ENCODE data around the gene MYD88. TPM values are rescaled to one million over a fixed set of nuclear protein-coding genes. Genes with fewer than 3 reads are reported as not detected.
"Not testable (repeated sequence)": the region's sequence is repeated elsewhere in the genome, so short reads cannot be mapped to it uniquely, and the experiment has no call there.

Gene MYD88
- total RNA-seq, 1 donor from 2014 or later, result 7.3 TPM

DNA sequence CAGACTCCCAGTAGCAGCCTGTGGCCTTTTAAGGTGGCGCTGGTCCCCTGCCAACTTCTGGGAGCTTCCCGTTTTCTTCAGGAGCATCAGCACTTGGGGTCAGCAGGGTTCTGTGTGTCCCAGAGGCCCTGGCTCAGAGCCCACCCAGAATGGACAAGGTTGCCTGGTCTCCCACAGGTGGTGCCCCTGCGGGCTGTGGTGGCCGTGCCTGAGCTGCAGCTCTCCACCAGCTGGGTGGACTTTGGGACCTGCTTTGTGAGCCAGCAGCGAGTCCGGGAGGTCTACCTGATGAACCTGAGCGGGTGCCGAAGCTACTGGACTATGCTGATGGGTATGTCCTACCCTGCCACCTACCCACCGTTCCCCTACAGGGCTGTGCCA is 17.0 kb upstream of the MYD88 start:
- intact Hi-C loops (cut with DNase I), result loop anchor here (10.0 kb wide), 1 partner anchor 353 kb away; no protein-coding TSS in a partner anchor
- peak; percentile 49 for DNase-seq
- ATAC-seq (ENCODE audit: poor library complexity), result no peak

DNA sequence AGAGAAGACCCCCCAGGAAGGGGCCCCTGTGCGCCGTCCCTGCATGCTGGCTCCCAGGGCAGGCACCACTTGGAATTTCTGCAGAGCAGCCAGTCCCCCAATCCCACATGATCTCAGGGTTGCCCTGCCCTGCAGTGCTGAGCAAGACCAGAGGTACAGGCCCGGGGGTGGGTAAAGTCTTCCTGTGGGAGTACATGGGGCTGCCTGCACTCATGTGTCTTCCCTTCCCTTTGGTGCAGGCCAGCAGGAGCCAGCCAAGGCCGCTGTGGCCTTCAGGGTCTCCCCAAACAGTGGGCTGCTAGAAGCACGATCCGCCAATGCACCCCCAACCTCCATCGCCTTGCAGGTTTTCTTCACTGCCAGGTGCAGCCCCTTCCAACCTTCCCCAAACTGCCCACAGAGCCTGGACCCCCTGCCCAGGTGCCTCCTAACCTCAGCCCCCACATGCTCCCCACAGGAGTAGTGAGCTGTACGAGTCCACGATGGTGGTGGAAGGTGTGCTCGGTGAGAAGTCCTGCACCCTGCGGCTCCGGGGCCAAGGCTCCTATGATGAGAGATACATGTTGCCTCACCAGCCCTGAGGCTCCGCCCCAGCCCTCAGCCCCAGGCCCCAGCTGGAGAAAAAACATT is 16.5 kb upstream of the MYD88 start:
- ATAC-seq (ENCODE audit: poor library complexity) (no peak), DNase-seq (peak; percentile 30)
- intact Hi-C loops (cut with DNase I), result loop anchor here (10.0 kb wide), 1 partner anchor 353 kb away; no protein-coding TSS in a partner anchor

DNA sequence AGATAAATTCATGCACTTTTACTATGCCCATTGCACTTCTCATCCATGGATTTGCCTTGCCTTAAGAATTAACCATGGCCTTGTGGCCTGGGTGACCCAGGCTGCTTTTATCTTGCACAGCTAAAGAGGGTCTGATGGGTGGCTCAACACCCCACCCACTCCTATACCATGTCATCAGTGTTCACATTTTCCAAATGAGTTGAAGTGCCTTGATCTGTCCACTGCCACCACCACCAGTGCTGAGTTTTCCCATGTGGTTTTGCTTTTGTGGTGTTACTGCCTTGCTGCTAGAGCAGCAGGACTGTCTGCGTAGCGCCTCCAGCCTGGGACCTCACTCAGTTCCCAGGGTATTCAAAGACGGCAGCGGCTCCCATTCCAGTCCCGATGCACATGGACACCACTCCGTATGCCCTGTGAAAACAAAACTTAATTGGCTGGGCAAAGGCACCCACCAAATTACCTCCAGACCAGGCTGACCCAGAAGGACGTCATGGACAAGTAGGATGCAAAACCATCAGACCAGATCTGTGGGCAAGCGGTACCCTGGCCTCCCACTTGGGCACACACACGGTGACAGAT is 15.7 kb upstream of the MYD88 start:
- DNase-seq, result peak; percentile 24
- intact Hi-C loops (cut with DNase I), result loop anchor here (10.0 kb wide), 1 partner anchor 352 kb away; no protein-coding TSS in a partner anchor

DNA sequence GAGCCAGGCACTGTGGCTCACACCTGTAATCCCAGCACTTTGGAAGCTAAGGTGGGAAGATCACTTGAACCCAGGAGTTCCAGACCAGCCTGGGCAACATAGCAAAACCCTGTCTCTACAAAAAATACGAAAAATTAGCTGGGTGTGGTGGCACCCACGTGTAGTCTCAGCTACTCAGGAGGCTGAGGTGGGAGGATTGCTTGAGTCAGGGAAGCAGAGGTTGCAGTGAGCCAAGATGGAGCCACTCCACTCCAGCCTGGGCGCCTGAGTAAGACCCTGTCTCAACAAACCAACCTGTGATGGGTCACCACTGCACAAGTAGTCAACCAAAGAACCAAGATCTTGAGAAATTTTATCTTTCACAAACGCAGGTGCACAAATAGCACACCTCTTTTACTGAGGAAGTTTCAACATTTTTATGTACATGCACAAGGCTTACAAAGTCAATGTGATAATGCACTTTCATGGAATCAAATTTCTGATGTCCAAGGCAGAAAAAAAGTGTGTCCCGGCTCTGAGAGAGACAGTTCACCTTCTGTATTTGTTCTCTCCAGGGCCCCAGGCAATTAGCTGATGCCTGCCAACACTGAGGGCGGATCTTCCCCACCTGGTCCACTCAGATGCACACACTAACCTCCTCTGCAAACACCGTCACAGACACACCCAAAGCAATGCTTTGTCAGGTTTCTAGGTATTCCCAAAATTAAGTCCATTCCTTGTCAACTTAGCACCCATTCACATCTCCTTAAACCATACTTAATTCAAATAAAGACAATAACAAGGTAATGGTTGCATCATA is 13.9 kb upstream of the MYD88 start:
- DNase-seq (no peak), ATAC-seq (ENCODE audit: poor library complexity) (no peak)
- intact Hi-C loops (cut with DNase I), result loop anchor here (10.0 kb wide), 1 partner anchor 350 kb away; no protein-coding TSS in a partner anchor

More for the DNA sequence above, 15.7 kb upstream of the MYD88 start:
- ATAC-seq (ENCODE audit: poor library complexity), result no peak

DNA sequence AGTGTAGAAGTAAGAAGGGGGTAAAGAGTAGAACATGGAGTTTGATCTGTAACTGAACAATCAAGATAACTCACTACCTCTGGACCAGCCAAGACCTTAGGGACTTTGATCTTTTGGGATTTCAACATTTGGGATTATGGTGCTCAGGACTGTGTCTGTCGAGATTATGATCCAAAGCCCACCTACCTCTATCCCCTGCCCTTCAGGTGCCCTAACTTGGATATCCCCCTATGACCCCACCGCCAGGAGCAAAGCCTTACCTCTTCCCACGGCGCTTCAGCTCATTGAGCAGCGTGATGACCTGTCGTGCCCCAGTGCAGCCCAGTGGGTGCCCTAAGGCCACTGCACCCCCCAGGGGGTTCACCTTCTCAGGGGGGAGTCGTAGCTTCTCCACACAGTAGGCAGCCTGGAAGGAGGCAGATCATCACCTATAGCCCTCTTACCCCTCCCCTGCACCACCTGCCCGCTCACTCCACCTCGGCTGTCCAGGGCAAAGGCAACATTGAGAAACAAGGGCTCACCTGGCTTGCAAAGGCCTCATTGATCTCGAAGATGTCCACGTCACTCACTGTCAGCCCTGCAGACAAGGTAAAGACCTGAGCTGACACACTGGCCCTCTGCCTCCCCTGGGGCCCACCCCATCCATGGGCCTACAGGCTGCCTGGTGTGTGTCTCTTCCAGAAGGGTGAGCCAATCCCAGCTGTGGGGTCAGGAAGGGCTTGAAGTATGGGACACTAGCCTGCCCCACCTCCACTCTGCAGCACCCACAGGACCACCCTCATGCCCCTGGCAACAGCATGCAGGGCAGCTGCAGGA is 12.9 kb upstream of the MYD88 start:
- DNase-seq (no peak), ATAC-seq (ENCODE audit: poor library complexity) (no peak)
- intact Hi-C loops (cut with DNase I), result loop anchor here (10.0 kb wide), 1 partner anchor 349 kb away; no protein-coding TSS in a partner anchor

DNA sequence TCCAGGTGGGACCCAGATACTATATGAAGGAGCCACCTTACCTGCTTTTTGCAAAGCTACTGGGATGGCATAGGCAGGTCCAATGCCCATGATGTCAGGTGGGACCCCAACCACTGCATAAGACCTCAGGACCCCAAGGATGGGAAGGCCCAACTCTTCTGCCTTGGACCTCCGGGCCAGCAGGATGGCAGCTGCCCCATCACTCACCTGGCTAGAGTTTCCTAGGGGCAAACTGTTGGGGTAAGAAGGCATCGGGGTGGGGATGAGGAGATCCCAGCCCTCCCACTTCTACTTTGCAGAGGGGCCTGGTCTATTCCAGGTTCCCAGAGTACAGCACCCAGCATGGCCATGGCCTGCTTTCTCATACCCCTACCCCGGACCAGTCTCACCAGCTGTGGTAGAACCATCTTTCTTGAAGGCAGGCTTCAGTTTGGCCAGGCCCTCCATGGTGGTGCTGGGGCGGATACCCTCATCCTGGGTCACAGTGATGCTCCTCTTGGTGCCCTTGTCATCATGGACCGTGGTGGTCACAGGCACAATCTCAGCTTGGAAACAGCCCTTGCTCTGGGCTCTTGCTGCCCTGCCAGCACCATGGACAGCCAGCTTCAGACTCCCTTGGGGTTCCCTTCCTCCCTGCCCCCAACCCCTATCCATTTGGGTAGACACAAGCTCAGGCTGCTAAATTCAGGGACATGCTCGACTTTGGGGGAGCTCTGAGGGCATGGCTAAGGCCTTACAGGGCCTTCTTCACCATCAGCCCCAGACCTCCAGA is 12.2 kb upstream of the MYD88 start:
- intact Hi-C loops (cut with DNase I), result loop anchor here (10.0 kb wide), 1 partner anchor 348 kb away; no protein-coding TSS in a partner anchor
- ATAC-seq (ENCODE audit: poor library complexity), result no peak

DNA sequence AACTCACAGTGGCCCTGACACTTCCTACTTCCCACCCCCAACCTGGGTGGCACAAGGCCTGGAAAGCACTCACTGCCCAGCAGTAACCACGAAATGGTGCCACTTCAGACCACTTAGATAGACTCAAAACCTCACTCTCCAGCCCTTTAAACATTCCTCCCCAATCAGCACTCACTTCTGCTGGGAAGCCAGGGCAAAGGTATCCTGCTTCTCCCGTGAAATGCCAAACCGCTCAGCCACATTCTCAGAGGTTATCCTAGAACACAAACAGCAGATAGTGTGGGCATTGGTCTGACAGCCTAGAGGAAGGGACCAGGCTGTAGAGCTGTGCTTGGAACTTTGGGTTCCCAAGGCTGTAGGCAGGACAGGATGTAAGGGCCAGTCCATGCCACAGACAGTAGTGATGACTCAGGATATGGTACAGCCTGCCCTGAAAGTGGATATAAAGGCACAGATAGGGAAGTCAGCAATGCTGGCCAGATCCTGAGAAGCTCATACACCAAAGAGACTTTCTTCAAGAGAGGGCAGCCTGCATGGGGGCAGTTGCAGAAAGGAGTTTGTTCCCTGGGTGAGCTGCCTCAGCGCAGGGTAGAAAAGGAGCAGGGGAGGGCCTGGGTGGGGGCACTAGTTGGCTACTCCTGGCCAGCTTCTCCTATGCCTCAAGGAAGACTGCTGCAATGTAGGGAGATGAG is 10.7 kb upstream of the MYD88 start:
- no peak for DNase-seq
- intact Hi-C loops (cut with DNase I), result loop anchor here (10.0 kb wide), 1 partner anchor 347 kb away; no protein-coding TSS in a partner anchor
- peak; percentile 42 for ATAC-seq (ENCODE audit: poor library complexity)

More for the DNA sequence above, 12.2 kb upstream of the MYD88 start:
- no peak for DNase-seq

DNA sequence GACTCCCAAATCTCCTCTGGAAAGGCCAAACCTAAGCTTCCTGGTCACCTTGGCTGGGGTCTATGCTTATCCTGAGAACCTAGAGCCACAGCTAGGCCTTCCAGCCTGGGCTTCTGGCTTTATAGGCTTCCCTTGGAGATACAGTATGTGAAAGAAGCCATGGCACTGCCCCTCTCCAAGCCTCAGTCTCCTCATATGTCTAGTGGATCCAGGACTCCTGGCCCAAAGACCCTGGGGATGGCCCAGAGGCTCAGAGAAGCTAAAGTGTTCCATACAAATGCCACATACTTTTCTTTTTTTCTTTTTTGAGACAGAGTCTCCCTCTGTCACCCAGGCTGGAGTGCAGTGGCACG is 10.2 kb upstream of the MYD88 start:
- intact Hi-C loops (cut with DNase I), result loop anchor here (10.0 kb wide), 1 partner anchor 347 kb away; no protein-coding TSS in a partner anchor
- DNase-seq, result no peak
- no peak for ATAC-seq (ENCODE audit: poor library complexity)

DNA sequence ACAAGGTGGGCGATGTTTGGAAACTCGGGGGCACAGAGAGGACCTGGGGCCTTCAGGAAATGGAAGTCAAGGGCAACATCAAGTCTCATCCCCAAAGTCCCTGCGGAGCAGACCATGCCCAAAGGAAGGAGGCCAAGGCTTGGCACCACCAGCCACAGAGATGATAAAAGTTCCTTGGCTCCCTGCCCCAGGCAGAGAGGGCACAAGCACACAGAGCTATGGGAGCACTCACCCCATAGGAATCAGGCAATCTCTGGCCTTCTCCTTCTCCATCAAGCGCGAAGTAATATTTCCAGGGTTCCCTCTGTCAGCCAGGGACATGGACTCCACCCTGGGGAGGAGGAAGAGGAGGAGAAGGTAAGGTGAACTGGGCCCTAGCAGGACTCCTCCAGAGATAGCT is 9.4 kb upstream of the MYD88 start:
- intact Hi-C loops (cut with DNase I), result loop anchor here (10.0 kb wide), 1 partner anchor 346 kb away; no protein-coding TSS in a partner anchor
- DNase-seq (no peak), ATAC-seq (ENCODE audit: poor library complexity) (peak; percentile 57)

DNA sequence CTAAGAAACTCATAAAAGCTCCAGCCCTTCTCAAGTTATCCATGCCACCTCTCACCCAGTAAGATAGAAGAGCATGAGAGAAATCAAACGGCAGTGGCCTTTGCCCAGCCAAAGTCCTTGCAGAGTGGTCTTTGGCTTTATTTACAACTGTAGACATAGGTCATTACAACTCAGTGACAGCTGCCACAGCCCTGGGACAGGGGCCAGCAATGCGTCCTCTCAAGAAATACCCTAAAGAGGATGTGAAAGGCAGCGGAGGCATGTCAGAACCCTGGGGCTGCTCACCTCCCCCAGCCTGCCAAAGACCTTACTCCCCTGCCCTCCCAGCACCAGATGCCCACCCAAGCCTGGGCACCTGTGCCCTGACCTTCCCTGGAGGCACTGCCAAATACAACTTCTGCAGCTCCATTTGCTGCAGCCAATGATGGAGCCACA is 7.8 kb upstream of the MYD88 start:
- ATAC-seq (ENCODE audit: poor library complexity) (peak; percentile 56), DNase-seq (no peak)
- intact Hi-C loops (cut with DNase I), result no loop called here

DNA sequence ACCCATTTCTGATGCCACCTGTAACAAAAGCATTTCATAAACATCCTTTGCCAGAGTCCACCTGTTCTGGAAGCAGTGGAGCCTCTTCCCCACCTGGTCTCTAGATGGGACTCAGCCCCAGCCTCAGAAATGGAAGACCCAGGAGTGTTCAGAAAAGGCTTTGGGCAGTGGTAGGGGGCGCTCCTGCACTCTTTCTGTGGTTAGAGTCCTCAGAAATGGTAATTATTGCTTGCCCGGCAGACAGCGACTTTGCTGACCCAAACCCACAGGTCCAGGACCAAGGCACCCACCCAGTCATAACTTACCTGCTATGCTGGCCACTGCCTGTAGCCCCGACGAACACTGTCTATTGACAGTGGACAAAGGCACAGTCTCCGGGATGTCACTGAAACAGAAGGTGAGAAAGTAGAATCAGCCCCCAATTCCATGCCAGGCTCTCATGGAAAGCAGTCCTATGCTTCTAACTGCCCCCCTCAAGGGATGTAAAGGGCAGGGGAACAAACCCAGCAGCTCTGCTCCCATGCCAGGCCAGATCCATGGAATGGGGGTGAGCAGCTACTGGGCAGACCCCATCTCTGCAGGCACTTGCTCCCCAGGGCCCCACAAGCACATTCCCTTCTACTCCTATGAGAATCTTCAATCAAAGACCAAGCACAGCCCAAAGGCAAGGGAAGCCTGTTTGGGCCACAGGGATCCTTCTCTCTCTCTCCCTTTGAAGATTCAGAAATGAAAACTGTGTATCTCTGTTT is 6.7 kb upstream of the MYD88 start:
- ATAC-seq (ENCODE audit: poor library complexity) (no peak), DNase-seq (no peak)
- intact Hi-C loops (cut with DNase I), result no loop called here

DNA sequence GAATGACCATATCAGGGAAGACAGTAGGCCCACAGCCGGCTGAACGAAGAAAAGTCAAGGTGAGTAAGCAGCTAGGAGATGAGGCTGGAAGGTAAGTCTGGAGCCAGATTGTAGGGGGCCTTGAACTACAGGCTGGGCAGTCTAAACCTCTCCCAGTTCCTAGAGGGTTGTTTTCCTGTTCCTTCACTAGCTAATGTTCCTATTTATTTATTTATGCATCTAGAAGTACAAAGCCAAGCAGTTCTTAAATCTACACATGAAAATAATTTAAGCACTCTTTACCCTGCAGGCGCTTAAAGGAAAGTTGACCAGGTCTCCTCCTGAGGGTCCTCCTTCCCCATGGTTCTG is 5.3 kb upstream of the MYD88 start:
- DNase-seq (no peak), ATAC-seq (ENCODE audit: poor library complexity) (no peak)
- intact Hi-C loops (cut with DNase I), result no loop called here

DNA sequence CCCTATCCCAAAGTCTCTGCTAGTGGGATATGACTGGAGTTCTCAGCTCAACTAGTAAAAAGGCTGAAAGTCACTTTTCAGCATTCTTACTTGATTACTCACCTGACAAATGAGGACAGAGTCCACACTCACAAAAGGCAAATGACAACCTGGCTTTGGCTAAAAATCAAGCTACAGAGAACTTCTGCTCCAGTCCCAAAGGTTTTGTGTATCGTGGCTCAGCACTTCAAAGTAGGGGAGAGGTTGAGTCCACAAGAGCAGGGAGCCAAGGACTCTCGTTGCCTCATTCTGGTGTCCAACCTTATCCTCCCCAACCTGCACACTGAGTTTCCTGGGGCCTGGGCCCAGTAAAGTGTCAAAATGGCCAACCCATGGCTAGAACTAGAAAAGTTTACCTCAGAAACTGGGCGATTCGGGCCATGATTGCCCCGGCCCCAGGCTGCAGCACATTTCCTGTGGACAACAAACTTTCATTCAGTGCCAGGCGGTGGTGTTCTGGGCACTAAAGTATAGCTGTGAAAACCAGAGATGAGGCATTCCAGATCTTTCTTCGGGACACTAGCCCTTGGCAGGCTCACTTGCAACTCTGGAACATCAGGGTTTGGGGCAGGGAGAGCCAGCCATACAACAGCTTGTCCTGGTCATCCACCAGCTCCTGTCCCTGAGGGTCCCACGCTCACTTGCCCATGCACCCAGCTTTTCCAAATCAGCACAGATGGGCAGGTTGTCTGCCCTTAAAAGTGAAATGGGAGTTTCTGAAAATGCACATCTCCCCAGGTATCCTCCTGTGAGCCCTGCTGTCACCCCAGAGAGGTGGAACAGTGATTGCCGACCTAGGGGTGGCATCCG is 4.7 kb upstream of the MYD88 start:
- ATAC-seq (ENCODE audit: poor library complexity) (no peak), DNase-seq (no peak)
- intact Hi-C loops (cut with DNase I), result no loop called here

DNA sequence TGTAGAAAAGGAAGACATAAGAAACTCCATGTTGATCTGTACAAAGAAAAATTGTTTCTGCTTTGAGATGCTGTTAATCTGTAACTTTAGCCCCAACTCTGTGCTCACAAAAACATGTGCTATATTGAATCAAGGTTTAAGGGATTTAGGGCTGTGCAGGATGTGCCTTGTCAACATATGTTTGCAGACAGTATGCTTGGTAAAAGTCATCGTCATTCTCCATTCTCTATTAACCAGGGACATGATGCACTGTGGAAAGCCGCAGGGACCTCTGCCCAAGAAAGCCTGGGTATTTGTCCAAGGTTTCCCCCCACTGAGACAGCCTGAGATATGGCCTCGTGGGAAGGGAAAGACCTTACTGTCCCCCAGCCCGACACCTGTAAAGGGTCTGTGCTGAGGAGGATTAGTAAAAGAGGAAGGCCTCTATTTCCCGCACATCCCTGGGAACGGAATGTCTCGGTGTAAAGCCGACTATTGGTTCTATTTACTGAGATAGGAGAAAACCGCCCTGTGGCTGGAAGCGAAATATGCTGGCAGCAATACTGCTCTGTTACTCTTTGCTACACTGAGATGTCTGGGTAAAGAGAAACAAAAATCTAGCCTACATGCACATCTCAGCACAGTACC is 3.8 kb upstream of the MYD88 start:
- ATAC-seq (ENCODE audit: poor library complexity); intact Hi-C loops (cut with DNase I); DNase-seq: not testable (repeated sequence)

DNA sequence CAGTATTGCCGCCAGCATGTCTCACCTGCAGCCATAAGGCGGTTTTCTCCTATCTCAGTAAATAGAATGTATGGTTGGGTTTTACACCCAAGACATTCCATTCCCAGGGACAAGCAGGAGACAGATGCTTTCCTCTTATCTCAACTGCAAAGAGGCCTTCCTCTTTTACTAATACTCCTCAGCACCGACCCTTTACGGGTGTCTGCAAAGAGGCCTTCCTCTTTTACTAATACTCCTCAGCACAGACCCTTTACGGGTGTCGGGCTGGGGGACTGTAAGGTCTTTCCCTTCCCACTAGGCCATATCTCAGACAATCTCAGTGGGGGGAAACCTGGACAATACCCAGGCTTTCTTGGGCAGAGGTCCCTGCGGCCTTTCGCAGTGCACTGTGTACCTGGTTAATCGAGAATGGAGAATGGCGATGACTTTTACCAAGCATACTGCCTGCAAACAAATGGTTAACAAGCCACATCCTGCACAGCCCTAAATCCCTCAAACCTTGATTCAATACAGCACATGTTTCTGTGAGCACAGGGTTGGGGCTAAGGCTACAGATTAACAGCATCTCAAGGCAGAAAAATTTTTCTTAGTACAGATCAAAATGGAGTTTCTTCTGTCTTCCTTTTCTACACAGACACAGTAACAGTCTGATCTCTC is 2.7 kb upstream of the MYD88 start:
- ATAC-seq (ENCODE audit: poor library complexity); DNase-seq: not testable (repeated sequence)
- intact Hi-C loops (cut with DNase I), result loop anchor here (2.0 kb wide), 1 partner anchor 29 kb away; the partner anchor contains the start of gene OXSR1
